HS-5 (cell line): ENCODE data around the gene PRRC2A.

Experiments
- DNase-seq: peaks from one replicate; pipeline ENCODE4 v3.0.0-alpha.2; 2012; ENCODE audit warnings: low read depth

Gene PRRC2A

DNA sequence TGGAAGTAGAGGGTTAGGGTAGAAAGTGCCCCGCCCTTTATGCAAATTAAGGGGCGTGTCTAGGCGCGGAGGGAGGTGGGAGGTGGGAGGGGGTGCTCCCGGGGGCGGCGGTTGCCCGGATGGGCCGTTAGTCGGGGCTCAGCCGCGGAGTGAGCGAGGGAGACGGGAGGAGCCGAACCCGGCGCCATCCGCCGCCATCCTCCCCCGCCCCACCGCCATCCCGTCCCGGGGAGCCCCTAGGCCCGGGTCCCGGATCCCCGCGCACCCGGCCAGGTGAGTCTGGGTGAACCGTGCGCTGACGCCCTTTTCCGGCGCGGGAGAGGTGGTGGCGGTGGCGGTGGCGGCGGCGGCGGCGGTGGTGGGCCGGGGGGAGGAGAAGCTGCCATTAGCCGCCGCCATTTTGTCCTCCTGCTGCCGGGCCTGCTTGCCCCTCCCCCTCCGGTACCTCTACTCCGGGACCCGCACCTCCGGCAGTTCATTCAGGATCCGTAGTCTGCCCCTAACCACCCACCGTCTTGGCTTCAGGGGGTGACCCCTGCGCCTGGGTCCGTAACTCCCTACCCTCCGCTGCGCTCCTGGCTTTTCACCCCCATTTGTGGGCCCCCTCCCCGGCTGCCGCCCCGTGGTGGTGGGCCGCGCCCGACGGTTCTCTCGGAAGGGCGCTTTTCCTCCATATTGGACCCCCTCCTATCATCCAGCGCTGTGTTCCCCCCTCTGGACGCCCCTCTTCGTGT is at the start of gene PRRC2A:
Gene PRRC2A, plus strand, starts transcription at position 130 of the 734 bp plus-strand sequence. CDS start 2,075 bp downstream, outside the sequence.
- DNase-seq = no peak

DNA sequence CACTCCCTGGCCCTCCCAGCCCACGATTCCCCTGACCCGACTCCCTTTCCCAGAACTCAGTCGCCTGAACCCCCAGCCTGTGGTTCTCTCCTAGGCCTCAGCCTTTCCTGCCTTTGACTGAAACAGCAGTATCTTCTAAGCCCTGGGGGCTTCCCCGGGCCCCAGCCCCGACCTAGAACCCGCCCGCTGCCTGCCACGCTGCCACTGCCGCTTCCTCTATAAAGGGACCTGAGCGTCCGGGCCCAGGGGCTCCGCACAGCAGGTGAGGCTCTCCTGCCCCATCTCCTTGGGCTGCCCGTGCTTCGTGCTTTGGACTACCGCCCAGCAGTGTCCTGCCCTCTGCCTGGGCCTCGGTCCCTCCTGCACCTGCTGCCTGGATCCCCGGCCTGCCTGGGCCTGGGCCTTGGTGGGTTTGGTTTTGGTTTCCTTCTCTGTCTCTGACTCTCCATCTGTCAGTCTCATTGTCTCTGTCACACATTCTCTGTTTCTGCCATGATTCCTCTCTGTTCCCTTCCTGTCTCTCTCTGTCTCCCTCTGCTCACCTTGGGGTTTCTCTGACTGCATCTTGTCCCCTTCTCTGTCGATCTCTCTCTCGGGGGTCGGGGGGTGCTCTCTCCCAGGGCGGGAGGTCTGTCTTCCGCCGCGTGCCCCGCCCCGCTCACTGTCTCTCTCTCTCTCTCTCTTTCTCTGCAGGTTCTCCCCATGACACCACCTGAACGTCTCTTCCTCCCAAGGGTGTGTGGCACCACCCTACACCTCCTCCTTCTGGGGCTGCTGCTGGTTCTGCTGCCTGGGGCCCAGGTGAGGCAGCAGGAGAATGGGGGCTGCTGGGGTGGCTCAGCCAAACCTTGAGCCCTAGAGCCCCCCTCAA is 48.2 kb upstream of the PRRC2A start, which contains the start of gene LTA:
Gene LTA, plus strand, starts transcription at position 249 of the 871 bp plus-strand sequence. Its CDS starts 454 bp downstream, at position 703.
- DNase-seq = no peak

DNA sequence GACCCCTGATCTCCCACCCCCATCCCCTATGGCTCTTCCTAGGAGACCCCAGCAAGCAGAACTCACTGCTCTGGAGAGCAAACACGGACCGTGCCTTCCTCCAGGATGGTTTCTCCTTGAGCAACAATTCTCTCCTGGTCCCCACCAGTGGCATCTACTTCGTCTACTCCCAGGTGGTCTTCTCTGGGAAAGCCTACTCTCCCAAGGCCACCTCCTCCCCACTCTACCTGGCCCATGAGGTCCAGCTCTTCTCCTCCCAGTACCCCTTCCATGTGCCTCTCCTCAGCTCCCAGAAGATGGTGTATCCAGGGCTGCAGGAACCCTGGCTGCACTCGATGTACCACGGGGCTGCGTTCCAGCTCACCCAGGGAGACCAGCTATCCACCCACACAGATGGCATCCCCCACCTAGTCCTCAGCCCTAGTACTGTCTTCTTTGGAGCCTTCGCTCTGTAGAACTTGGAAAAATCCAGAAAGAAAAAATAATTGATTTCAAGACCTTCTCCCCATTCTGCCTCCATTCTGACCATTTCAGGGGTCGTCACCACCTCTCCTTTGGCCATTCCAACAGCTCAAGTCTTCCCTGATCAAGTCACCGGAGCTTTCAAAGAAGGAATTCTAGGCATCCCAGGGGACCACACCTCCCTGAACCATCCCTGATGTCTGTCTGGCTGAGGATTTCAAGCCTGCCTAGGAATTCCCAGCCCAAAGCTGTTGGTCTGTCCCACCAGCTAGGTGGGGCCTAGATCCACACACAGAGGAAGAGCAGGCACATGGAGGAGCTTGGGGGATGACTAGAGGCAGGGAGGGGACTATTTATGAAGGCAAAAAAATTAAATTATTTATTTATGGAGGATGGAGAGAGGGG is 47.0 kb upstream of the PRRC2A start:
- DNase-seq = no peak

DNA sequence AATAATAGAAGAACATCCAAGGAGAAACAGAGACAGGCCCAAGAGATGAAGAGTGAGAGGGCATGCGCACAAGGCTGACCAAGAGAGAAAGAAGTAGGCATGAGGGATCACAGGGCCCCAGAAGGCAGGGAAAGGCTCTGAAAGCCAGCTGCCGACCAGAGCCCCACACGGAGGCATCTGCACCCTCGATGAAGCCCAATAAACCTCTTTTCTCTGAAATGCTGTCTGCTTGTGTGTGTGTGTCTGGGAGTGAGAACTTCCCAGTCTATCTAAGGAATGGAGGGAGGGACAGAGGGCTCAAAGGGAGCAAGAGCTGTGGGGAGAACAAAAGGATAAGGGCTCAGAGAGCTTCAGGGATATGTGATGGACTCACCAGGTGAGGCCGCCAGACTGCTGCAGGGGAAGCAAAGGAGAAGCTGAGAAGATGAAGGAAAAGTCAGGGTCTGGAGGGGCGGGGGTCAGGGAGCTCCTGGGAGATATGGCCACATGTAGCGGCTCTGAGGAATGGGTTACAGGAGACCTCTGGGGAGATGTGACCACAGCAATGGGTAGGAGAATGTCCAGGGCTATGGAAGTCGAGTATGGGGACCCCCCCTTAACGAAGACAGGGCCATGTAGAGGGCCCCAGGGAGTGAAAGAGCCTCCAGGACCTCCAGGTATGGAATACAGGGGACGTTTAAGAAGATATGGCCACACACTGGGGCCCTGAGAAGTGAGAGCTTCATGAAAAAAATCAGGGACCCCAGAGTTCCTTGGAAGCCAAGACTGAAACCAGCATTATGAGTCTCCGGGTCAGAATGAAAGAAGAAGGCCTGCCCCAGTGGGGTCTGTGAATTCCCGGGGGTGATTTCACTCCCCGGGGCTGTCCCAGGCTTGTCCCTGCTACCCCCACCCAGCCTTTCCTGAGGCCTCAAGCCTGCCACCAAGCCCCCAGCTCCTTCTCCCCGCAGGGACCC is 46.1 kb upstream of the PRRC2A start:
- no peak for DNase-seq

DNA sequence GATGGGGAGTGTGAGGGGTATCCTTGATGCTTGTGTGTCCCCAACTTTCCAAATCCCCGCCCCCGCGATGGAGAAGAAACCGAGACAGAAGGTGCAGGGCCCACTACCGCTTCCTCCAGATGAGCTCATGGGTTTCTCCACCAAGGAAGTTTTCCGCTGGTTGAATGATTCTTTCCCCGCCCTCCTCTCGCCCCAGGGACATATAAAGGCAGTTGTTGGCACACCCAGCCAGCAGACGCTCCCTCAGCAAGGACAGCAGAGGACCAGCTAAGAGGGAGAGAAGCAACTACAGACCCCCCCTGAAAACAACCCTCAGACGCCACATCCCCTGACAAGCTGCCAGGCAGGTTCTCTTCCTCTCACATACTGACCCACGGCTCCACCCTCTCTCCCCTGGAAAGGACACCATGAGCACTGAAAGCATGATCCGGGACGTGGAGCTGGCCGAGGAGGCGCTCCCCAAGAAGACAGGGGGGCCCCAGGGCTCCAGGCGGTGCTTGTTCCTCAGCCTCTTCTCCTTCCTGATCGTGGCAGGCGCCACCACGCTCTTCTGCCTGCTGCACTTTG is 45.1 kb upstream of the PRRC2A start, which contains the start of gene TNF:
Gene TNF, plus strand, starts transcription at position 231 of the 567 bp plus-strand sequence. Its CDS starts 177 bp downstream, at position 408.
- DNase-seq = no peak

DNA sequence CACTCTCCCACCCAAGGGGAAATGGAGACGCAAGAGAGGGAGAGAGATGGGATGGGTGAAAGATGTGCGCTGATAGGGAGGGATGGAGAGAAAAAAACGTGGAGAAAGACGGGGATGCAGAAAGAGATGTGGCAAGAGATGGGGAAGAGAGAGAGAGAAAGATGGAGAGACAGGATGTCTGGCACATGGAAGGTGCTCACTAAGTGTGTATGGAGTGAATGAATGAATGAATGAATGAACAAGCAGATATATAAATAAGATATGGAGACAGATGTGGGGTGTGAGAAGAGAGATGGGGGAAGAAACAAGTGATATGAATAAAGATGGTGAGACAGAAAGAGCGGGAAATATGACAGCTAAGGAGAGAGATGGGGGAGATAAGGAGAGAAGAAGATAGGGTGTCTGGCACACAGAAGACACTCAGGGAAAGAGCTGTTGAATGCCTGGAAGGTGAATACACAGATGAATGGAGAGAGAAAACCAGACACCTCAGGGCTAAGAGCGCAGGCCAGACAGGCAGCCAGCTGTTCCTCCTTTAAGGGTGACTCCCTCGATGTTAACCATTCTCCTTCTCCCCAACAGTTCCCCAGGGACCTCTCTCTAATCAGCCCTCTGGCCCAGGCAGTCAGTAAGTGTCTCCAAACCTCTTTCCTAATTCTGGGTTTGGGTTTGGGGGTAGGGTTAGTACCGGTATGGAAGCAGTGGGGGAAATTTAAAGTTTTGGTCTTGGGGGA is 44.4 kb upstream of the PRRC2A start:
- no peak for DNase-seq

DNA sequence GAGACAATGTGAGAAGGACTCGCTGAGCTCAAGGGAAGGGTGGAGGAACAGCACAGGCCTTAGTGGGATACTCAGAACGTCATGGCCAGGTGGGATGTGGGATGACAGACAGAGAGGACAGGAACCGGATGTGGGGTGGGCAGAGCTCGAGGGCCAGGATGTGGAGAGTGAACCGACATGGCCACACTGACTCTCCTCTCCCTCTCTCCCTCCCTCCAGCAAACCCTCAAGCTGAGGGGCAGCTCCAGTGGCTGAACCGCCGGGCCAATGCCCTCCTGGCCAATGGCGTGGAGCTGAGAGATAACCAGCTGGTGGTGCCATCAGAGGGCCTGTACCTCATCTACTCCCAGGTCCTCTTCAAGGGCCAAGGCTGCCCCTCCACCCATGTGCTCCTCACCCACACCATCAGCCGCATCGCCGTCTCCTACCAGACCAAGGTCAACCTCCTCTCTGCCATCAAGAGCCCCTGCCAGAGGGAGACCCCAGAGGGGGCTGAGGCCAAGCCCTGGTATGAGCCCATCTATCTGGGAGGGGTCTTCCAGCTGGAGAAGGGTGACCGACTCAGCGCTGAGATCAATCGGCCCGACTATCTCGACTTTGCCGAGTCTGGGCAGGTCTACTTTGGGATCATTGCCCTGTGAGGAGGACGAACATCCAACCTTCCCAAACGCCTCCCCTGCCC is 43.5 kb upstream of the PRRC2A start:
- DNase-seq = no peak

DNA sequence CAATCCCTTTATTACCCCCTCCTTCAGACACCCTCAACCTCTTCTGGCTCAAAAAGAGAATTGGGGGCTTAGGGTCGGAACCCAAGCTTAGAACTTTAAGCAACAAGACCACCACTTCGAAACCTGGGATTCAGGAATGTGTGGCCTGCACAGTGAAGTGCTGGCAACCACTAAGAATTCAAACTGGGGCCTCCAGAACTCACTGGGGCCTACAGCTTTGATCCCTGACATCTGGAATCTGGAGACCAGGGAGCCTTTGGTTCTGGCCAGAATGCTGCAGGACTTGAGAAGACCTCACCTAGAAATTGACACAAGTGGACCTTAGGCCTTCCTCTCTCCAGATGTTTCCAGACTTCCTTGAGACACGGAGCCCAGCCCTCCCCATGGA is 42.9 kb upstream of the PRRC2A start:
- DNase-seq = no peak

DNA sequence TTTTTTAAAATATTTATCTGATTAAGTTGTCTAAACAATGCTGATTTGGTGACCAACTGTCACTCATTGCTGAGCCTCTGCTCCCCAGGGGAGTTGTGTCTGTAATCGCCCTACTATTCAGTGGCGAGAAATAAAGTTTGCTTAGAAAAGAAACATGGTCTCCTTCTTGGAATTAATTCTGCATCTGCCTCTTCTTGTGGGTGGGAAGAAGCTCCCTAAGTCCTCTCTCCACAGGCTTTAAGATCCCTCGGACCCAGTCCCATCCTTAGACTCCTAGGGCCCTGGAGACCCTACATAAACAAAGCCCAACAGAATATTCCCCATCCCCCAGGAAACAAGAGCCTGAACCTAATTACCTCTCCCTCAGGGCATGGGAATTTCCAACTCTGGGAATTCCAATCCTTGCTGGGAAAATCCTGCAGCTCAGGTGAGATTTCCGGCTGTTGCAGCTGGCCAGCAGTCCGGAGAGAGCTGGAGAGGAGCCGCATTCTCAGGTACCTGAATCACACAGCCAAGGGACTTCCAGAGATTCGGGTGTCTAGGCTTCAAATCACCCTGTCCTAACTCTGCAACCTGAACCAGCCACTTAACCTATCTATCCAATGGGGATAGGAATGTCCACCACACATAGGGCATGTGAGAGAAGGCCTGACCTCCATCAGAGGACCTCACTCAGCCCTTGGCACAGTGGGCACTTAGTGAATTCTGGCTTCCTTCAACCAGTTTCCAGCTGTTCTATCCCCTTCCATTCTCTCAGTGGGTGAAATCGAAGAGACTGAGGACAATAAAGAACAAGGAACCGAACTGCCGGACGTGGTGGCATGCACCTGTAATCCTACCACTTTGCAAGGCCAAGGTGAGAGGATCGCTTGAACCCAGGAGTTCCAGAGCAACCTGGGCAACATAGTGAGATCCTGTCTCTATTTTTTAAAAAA is 42.1 kb upstream of the PRRC2A start:
- DNase-seq = no peak

DNA sequence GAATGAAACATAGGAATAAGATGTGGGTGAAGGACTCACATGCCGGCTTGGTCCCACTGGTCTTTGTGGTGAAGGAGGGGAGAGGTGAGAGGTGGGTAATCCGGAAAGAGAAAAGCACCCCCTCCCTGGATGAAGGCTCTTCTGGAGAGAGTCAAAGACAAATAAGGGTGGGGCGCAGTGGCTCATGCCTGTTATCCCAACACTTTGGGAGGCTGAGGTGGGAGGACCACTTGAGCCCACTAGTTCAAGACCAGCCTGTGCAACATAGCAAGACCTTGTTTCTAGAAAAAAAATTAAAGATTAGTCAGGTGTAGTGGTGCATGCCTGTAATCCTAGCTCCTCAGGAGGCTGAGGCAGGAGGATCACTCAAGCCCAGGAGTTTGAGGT is 41.4 kb upstream of the PRRC2A start:
- DNase-seq = no peak

DNA sequence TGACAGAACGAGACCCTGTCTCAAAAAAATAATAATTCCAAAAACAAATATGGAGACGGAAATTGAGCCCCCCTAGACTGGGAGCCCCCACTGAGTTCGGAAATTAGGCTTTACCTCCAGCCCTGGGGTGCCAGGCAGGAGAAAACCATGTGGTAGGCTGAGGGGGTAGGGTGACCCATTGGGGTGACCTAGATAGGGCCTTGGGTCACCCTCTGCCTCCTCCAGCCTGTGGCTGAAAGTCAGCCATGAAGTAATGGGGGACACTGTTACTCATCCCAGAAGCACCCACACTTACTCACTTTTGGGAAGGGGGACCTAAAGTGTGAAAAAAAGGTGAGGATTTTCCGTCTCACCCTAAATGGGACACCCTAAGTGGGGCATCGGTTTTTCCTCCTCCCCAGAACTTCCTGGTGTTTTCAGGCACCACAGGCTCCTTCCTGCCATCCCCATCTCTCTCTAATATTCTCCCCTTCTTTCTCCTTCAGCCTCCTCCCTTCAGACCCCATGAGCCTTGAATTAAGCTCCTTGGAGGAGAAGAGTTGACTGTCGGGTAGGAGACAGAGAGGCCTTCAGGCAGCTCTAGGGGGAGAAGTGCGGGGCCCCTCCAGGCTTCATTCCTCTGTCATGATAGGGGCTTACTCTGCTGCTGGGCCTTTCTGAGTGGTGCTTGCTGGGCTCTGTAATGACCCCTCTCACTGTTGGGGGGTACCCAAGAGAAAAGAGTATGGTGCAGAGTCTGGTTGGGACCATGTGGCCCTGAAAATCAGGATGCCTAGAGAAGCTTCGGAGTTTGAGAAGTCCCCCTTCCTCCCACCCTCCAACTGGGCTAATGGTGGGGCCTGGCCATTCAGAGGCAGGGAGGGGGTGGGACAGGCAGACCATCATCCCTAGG is 40.7 kb upstream of the PRRC2A start:
- DNase-seq = no peak

DNA sequence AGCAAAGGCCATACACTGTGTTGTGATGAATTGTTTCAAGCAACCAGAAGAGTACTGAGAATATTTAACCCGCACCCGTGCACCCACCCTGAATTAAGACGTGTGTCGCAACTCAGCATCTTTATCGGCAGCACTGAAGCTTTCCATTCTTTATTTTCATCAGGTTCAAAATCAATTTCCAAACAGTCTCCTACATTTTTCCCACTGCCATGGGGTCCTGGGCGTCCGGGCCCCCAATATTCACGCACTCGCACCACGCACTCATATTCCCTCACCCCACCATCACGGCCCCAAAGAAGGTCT is 40.1 kb upstream of the PRRC2A start:
- no peak for DNase-seq

DNA sequence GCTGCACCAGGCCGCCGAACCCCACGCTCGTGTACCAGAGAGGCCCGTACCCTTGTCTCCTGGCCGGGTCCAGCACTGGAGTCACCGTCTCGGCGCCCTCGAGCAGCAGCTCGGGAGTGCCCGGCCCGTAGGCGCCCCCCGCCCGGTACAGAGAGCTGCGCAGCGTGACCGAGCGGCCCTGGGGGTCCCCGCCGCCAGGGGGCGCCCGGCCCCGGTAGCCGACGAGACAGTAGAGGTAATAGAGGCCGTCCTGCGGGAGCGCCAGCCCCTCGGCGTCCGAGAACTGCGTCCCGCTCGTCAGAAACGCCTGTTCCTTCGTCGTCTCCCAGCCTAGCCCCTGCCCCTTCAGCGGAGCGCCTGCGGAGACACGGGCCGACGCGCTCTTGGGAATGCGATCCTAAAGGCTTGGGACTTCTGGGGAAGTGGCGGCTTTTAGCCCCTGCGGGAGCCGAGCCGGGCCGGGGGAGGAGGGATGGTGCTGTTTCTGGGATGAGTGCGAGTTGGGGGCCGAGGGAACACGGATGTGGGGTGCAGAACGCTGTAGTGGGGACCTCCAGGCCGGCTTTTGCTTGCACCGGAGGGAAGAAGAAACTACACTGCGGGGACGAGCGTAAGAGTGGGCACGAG is 39.6 kb upstream of the PRRC2A start:
- no peak for DNase-seq

DNA sequence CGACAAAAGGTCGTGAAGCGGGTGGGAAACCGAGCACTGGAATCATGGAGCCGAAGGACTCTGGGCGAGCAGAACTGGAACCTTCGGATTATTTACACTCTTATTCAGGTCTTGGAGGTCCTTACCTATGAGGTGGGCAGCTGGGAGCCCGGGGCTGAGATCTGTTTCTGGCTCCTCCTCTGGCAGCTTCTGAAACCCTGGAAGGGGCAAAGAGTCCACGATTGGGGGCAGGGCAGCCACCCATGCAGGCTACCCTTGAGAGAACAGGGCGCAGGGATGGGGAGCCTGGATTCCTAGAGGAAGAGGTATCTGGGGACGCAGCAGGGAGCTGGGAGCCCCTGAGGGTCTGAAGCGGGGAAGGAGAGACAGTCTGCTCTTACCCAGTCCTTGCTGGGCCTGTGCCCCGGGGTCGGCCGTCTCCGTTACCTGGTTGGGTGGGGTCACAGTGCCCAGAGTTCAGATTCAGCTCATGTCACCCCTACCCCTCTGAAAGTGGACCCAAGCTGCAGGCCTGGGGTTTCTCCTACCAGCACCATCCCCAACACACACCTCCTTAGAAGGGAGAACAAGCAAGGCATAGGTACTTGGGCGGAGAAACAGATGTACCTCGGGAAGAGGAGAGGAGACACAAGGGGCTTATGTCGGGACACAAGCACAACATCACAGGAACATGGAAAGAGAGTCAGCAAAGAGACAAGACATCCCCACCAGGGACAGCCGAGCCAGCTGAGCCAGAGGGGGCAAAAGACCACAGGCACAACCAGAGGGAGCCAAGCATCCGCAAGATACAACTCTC is 38.9 kb upstream of the PRRC2A start:
- DNase-seq = no peak

DNA sequence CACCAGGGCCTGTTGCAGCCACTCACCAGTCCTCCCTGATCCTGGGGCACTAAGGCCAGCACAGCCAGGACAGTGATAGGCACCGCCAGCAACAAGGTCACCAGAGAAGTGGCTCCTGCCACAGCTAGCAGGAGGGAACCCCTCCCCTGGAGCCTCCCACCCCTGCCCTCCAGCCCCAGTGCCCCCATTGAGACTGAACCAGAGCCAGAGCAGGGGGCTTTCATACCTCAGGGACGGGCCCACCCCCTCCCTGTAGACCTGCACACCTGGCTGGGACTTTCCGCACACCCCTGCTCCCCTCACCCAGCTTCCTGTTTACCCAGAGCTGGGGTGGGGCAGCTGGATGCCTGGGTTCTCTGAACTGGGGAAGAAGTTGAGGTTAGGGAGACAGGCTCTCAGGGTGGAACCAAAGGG is 38.3 kb upstream of the PRRC2A start, which contains the start of gene LTB:
Gene LTB, minus strand, starts transcription at position 195 of the 414 bp plus-strand sequence. Its CDS starts 7 bp downstream, at position 188.
- no peak for DNase-seq

DNA sequence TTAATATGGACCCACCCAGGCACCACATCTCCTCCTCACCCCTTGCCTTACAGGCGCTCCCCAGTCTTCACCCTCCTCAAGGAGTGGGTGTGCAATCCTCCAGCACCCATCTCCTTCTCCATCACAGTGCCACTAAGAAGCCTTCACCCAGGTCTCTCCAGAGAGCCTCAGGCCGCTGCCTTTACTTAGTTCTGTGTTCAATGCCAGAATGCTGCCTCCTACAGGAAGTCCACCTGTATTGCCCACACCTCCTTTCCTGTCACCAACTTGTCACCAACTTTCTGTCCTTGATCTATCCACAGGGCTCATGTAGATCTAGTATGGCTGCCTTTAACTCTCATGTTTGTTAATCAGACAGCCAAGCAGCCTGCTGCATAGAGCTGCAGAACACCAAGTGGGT is 35.0 kb upstream of the PRRC2A start:
- DNase-seq = no peak
